NCI-H2171 treated with DMSO at 0.1 percent for 48 hours (cell line): Measurements from ENCODE around the gene RRAGD.

Source experiments
- DNase-seq: peaks from one replicate; lab custom pipeline; 2025; lab: John Stamatoyannopoulos, UW

RRAGD gene

GRCh38 chr6:89375427-89376267, 36.4 kb downstream of the RRAGD start:
- DNase-seq = peak; percentile 94

- DNase-seq = no peak
Observed at GRCh38 chr6:89372506-89372901, 39.6 kb downstream of the RRAGD start.

- DNase-seq = peak; percentile 54
Observed at GRCh38 chr6:89371849-89372505, 40.1 kb downstream of the RRAGD start.

- DNase-seq = no peak
Observed at GRCh38 chr6:89368999-89369398, 43.1 kb downstream of the RRAGD start.

GRCh38 chr6:89368107-89368506, 44.0 kb downstream of the RRAGD start:
- DNase-seq = peak; percentile 43

GRCh38 chr6:89364586-89364985, 47.5 kb downstream of the RRAGD start:
- no peak for DNase-seq

- DNase-seq = no peak
Observed at GRCh38 chr6:89361171-89361570, 50.9 kb downstream of the RRAGD start.

GRCh38 chr6:89360415-89360999, 51.6 kb downstream of the RRAGD start:
- no peak for DNase-seq

GRCh38 chr6:89359561-89359960, 52.5 kb downstream of the RRAGD start:
- no peak for DNase-seq

GRCh38 chr6:89357390-89357789, 54.7 kb downstream of the RRAGD start:
- no peak for DNase-seq

GRCh38 chr6:89356642-89357170, 55.4 kb downstream of the RRAGD start:
- DNase-seq = peak; percentile 74

GRCh38 chr6:89355511-89356194, 56.4 kb downstream of the RRAGD start:
- no peak for DNase-seq

- DNase-seq = peak; percentile 17
Observed at GRCh38 chr6:89353702-89354392, 58.2 kb downstream of the RRAGD start.

GRCh38 chr6:89353118-89353556, 58.9 kb downstream of the RRAGD start:
- no peak for DNase-seq

GRCh38 chr6:89352278-89353117, 59.6 kb downstream of the RRAGD start, which contains the start of gene UBE2J1:
UBE2J1 (minus strand) TSS chr6:89352722; CDS start chr6:89352569, 153 bp downstream.
- DNase-seq = peak; percentile 28

GRCh38 chr6:89351671-89352277, 60.3 kb downstream of the RRAGD start:
- DNase-seq = peak; percentile 52

- DNase-seq = no peak
Observed at GRCh38 chr6:89350281-89350966, 61.6 kb downstream of the RRAGD start.

- DNase-seq = no peak
Observed at GRCh38 chr6:89348372-89348771, 63.7 kb downstream of the RRAGD start.

- no peak for DNase-seq
Observed at GRCh38 chr6:89347825-89348224, 64.2 kb downstream of the RRAGD start.
